ENCODE data around the gene RNF31.

The RNF31 gene

DNA sequence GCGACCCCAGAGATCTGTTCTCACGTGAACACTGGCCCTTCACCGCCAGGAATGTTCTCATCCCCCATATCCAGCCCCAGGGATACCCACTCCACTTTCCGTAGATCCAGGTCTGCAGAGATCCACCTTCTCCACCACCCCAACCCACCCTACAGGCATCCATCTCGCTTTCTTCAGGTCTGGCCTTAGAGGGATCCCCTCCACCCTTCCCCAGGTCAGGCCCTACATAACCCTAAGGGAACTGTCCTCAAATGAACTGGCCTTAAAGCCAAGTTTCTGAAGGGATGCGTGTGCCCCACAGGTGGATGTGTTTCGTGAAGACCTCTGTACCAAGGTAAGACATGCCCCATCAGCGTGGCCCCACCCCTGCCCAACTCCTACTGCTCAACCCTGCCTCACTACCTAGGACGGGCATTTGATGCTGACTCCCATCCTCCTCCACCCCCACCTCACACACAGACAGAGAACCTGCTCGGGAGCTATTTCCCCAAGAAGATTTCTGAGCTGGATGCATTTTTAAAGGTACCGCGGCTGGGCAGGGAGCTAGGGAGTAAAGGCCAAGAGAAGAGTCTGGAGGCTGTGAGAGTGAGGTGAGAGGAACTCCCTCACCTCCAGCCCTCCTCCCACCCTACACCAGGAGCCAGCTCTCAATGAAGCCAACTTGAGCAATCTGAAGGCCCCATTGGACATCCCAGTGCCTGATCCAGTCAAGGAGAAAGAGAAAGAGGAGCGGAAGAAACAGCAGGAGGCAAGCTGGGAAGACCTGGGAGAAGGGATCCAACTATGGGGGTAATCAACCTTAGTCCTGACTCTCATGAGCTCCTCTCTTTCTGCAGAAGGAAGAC is 10.4 kb upstream of the RNF31 start:
- Histone ChIP-seq H3K4me1 (ENCODE audit: control insufficient read depth, low read length) (peaks cover 29% of the 10 kb centered on the region), H3K27me3 (ENCODE audit: control insufficient read depth, low read length) (no peaks in the 10 kb centered on the region), H3K27ac (ENCODE audit: low read depth, low read length) (no peak overlapping the region), H3K79me2 (ENCODE audit: control insufficient read depth, low read length) (peaks cover 38% of the 10 kb centered on the region), H3K9me3 (ENCODE audit: control insufficient read depth, insufficient read depth, low read length) (no peaks in the 10 kb centered on the region), H3K4me2 (ENCODE audit: low read length) (peak overlapping the region; percentile 95), H3K36me3 (ENCODE audit: control insufficient read depth, low read length) (peaks cover 38% of the 10 kb centered on the region), H3K9me2 (replicated peaks; ENCODE audit: control insufficient read depth, low read length) (no peaks in the 10 kb centered on the region), H3F3A (ENCODE audit: control insufficient read depth, insufficient read depth) (peaks cover 5% of the 10 kb centered on the region; the same call in 1 of the 2 replicates), H3K4me3 (ENCODE audit: low read length) (peak overlapping the region; percentile 88), H4K20me1 (ENCODE audit: control insufficient read depth, insufficient read depth, low read depth, low read length) (no peaks in the 10 kb centered on the region)
- TF ChIP-seq, protein P1, sequence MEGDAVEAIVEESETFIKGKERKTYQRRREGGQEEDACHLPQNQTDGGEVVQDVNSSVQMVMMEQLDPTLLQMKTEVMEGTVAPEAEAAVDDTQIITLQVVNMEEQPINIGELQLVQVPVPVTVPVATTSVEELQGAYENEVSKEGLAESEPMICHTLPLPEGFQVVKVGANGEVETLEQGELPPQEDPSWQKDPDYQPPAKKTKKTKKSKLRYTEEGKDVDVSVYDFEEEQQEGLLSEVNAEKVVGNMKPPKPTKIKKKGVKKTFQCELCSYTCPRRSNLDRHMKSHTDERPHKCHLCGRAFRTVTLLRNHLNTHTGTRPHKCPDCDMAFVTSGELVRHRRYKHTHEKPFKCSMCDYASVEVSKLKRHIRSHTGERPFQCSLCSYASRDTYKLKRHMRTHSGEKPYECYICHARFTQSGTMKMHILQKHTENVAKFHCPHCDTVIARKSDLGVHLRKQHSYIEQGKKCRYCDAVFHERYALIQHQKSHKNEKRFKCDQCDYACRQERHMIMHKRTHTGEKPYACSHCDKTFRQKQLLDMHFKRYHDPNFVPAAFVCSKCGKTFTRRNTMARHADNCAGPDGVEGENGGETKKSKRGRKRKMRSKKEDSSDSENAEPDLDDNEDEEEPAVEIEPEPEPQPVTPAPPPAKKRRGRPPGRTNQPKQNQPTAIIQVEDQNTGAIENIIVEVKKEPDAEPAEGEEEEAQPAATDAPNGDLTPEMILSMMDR (IDR thresholded peaks at IDR 0.05; ENCODE audit: low read depth, low read length, poor library complexity, severe bottlenecking): no peak
- no peak for TF ChIP-seq EZH2phosphoT487 (IDR thresholded peaks at IDR 0.05; ENCODE audit: borderline replicate concordance, low read length)

DNA sequence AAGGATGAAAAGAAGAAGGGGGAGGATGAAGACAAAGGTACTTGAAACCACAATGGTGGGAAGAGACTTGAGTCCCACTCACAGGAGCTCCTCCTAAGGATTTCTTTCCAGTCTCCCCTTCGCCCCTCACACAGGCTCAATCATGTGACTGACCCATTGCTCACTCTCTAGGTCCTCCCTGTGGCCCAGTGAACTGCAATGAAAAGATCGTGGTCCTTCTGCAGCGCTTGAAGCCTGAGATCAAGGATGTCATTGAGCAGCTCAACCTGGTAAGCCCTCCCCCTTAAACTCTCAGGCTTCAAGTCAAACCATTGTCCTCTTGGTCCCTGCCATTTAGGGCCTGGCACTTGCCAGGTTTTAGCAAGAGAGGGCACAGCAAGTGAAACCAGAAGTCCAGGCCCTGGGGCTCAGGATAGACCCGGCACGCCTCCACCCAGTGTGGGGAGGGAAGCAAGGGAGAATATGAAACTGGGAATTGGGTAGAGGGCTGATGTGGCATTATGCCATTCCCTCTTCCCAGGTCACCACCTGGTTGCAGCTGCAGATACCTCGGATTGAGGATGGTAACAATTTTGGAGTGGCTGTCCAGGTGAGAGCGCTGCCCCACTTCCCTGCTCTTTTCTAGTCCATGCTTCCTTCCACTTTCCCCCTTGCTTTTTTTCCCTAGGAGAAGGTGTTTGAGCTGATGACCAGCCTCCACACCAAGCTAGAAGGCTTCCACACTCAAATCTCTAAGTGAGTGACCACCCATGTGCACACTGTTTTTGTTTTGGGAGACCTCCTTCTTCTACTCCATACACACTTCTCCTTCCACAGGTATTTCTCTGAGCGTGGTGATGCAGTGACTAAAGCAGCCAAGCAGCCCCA is 9.5 kb upstream of the RNF31 start:
- peaks cover 34% of the 10 kb centered on the region for H3K4me1 ChIP-seq (ENCODE audit: control insufficient read depth, low read length)
- H3K79me2 ChIP-seq (ENCODE audit: control insufficient read depth, low read length): peaks cover 38% of the 10 kb centered on the region
- H3K4me2 ChIP-seq (ENCODE audit: low read length): peak overlapping the region; percentile 95

DNA sequence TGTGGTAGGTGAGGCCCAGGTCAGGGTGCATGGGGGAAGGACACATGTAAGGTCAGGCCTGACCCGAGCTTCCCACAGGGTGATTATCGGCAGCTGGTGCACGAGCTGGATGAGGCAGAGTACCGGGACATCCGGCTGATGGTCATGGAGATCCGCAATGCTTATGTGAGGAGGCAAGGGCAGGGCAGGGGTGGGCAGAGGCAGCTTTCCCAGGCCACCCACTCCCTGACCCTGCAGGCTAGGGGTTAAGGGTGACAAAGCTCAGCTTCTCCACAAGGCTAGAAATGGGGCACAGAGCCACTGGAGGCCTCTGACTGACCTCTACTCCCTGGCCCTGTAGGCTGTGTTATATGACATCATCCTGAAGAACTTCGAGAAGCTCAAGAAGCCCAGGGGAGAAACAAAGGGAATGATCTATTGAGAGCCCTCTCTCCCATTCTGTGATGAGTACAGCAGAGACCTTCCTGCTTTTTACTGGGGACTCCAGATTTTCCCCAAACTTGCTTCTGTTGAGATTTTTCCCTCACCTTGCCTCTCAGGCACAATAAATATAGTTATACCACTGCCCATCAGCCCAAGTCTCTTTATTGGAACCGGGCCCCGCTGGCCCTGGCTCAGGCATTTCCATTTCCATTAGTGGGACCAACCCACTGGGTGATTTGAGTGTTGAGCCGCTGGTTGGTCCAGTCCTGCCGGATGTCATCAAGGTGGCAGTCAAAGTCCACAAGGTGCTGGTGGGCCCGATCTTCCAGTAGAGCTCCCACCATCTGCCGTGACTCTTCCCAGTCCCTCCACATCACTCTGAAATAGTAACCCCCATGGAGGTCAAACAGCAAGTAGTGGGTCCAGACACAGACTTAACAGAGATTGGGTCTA is 8.7 kb upstream of the RNF31 start:
- no peaks in the 10 kb centered on the region for H3K27me3 ChIP-seq (ENCODE audit: control insufficient read depth, low read length)
- H3K4me1 ChIP-seq (ENCODE audit: control insufficient read depth, low read length): peaks cover 34% of the 10 kb centered on the region
- H3K79me2 ChIP-seq (ENCODE audit: control insufficient read depth, low read length): peaks cover 38% of the 10 kb centered on the region
- H3K36me3 ChIP-seq (ENCODE audit: control insufficient read depth, low read length): peaks cover 52% of the 10 kb centered on the region
- no peak for TF ChIP-seq EZH2phosphoT487 (IDR thresholded peaks at IDR 0.05; ENCODE audit: borderline replicate concordance, low read length)
- TF ChIP-seq, protein P1 (IDR thresholded peaks at IDR 0.05; ENCODE audit: low read depth, low read length, poor library complexity, severe bottlenecking): no peak
- H4K20me1 ChIP-seq (ENCODE audit: control insufficient read depth, insufficient read depth, low read depth, low read length): no peaks in the 10 kb centered on the region
- H3F3A ChIP-seq (ENCODE audit: control insufficient read depth, insufficient read depth): peaks cover 5% of the 10 kb centered on the region; the same call in 1 of the 2 replicates
- no peak overlapping the region for H3K27ac ChIP-seq (ENCODE audit: low read depth, low read length)
- no peak overlapping the region for H3K4me3 ChIP-seq (ENCODE audit: low read length)
- peak overlapping the region; percentile 79; the same call in 1 of the 2 replicates for H3K4me2 ChIP-seq (ENCODE audit: low read length)
- no peaks in the 10 kb centered on the region for H3K9me2 ChIP-seq (replicated peaks; ENCODE audit: control insufficient read depth, low read length)
- no peaks in the 10 kb centered on the region for H3K9me3 ChIP-seq (ENCODE audit: control insufficient read depth, insufficient read depth, low read length)

More for the DNA sequence above, 9.5 kb upstream of the RNF31 start:
- Histone ChIP-seq H3K27me3 (ENCODE audit: control insufficient read depth, low read length) (no peaks in the 10 kb centered on the region), H3F3A (ENCODE audit: control insufficient read depth, insufficient read depth) (peaks cover 5% of the 10 kb centered on the region; the same call in 1 of the 2 replicates), H3K9me3 (ENCODE audit: control insufficient read depth, insufficient read depth, low read length) (no peaks in the 10 kb centered on the region), H3K4me3 (ENCODE audit: low read length) (no peak overlapping the region), H3K27ac (ENCODE audit: low read depth, low read length) (no peak overlapping the region), H3K9me2 (replicated peaks; ENCODE audit: control insufficient read depth, low read length) (no peaks in the 10 kb centered on the region), H4K20me1 (ENCODE audit: control insufficient read depth, insufficient read depth, low read depth, low read length) (no peaks in the 10 kb centered on the region), H3K36me3 (ENCODE audit: control insufficient read depth, low read length) (peaks cover 43% of the 10 kb centered on the region)
- TF ChIP-seq, protein P1 (IDR thresholded peaks at IDR 0.05; ENCODE audit: low read depth, low read length, poor library complexity, severe bottlenecking): no peak
- no peak for TF ChIP-seq EZH2phosphoT487 (IDR thresholded peaks at IDR 0.05; ENCODE audit: borderline replicate concordance, low read length)
